HCT116 (cell line): ENCODE data around the gene KAZN.

ENCODE experiments used
- EZH2 ChIP-seq: fragments of 200-600 bp; sonication (generic); IDR thresholded peaks from 2 replicates; pipeline ENCODE4 v1.6.1; 2017; ENCODE audit warnings: antibody characterized with exemption, mixed run types
- EZH2phosphoT487 ChIP-seq: fragments of 200-600 bp; IDR thresholded peaks from 2 replicates; pipeline ENCODE4 v1.6.1; 2018; ENCODE audit warnings: antibody characterized with exemption, borderline replicate concordance
- POLR2A ChIP-seq: IDR thresholded peaks from 2 replicates; pipeline ENCODE4 v1.7.0; 2011; ENCODE audit warnings: borderline replicate concordance; ENCODE audit not compliant: insufficient read depth, insufficient read length; ENCODE audit errors: extremely low read depth
- YY1 ChIP-seq: IDR thresholded peaks from 2 replicates; pipeline ENCODE4 v1.6.1; 2011; ENCODE audit warnings: low read length, low read depth, moderate library complexity, mild to moderate bottlenecking; ENCODE audit not compliant: insufficient replicate concordance; ENCODE audit errors: extremely low read depth
- TF ChIP-seq, protein P1 (sequence below), 3 experiments: fragments of 200-600 bp in 1 of 3; sonication (generic) in 1 of 3; IDR thresholded peaks in 2 of 3; conservative IDR thresholded peaks in 1 of 3; 2 replicates each; pipeline ENCODE4 v1.5.1; 2012 to 2017; ENCODE audit warnings: low read depth in 2 of 3, low read length in 2 of 3, antibody characterized with exemption in 1 of 3, borderline replicate concordance in 1 of 3, control low read depth in 1 of 3, mild to moderate bottlenecking in 1 of 3, mixed read lengths in 1 of 3, mixed run types in 1 of 3, moderate library complexity in 1 of 3; ENCODE audit not compliant: insufficient read depth in 1 of 3
- TF ChIP-seq, protein P2 (sequence below): IDR thresholded peaks from 2 replicates; pipeline ENCODE4 v1.6.1; 2011; ENCODE audit warnings: mild to moderate bottlenecking, low read length, moderate library complexity; ENCODE audit not compliant: insufficient replicate concordance; ENCODE audit errors: extremely low read depth

DNA sequence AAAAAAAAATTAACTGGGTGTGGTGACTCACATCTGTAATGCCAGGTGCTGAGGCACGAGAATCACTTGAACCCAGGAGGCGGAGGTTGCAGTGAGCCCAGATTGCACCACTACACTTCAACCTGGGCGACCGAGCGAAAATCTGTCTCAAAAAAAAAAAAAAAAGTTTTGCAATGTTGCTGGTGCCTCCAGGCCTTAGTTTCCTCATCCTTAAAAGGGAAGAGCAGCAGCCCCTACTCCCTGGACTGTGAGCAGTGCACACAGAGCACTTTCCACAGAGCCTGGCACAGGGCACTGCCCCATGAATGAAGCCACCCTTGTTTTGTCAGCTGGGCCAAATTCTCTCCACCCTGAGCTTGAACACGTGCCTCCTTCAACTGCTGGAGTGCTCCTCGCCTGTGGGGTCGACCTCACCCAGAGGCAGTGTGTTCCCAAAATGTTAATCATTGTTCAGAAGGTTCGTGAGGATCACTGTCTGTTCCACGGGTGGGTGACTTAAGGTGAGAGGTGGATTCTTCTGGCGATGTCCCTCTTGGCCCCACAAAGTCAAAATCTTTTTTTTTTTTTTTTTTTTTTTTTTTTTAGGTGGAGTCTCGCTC lies 402.9 kb downstream of the KAZN start:
- TF ChIP-seq, protein P1, sequence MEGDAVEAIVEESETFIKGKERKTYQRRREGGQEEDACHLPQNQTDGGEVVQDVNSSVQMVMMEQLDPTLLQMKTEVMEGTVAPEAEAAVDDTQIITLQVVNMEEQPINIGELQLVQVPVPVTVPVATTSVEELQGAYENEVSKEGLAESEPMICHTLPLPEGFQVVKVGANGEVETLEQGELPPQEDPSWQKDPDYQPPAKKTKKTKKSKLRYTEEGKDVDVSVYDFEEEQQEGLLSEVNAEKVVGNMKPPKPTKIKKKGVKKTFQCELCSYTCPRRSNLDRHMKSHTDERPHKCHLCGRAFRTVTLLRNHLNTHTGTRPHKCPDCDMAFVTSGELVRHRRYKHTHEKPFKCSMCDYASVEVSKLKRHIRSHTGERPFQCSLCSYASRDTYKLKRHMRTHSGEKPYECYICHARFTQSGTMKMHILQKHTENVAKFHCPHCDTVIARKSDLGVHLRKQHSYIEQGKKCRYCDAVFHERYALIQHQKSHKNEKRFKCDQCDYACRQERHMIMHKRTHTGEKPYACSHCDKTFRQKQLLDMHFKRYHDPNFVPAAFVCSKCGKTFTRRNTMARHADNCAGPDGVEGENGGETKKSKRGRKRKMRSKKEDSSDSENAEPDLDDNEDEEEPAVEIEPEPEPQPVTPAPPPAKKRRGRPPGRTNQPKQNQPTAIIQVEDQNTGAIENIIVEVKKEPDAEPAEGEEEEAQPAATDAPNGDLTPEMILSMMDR (IDR thresholded peaks at IDR 0.05 in 2 of 3, conservative IDR thresholded peaks at IDR 0.05 in 1 of 3; ENCODE audit: borderline replicate concordance in 1 of 3, insufficient read depth in 1 of 3, low read depth in 2 of 3, low read length in 2 of 3) = no peak
- TF ChIP-seq, protein P2, sequence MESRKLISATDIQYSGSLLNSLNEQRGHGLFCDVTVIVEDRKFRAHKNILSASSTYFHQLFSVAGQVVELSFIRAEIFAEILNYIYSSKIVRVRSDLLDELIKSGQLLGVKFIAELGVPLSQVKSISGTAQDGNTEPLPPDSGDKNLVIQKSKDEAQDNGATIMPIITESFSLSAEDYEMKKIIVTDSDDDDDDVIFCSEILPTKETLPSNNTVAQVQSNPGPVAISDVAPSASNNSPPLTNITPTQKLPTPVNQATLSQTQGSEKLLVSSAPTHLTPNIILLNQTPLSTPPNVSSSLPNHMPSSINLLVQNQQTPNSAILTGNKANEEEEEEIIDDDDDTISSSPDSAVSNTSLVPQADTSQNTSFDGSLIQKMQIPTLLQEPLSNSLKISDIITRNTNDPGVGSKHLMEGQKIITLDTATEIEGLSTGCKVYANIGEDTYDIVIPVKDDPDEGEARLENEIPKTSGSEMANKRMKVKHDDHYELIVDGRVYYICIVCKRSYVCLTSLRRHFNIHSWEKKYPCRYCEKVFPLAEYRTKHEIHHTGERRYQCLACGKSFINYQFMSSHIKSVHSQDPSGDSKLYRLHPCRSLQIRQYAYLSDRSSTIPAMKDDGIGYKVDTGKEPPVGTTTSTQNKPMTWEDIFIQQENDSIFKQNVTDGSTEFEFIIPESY = no peak
- TF ChIP-seq POLR2A (no peak), EZH2phosphoT487 (no peak), YY1 (no peak), EZH2 (no peak)
